ENCODE data around the gene WDSUB1. TPM values are rescaled to one million over a fixed set of nuclear protein-coding genes. Genes with fewer than 3 reads are reported as not detected.
A peak's percentile ranks its signal among the peaks of the same experiment; 100 is the strongest.

WDSUB1 gene
- total and polyA plus RNA-seq, 9 of the 15 experiments (the other 6 are each of a cell fraction or from before 2014, with no cell fraction given) = 5.2 to 13.7 (median 9.4) TPM

- TF ChIP-seq REST (IDR thresholded peaks at IDR 0.05; ENCODE audit: borderline replicate concordance) (peak; percentile 31; the same call in 1 of the 2 replicates), REST (CRISPR knock-in tag; IDR thresholded peaks at IDR 0.05; ENCODE audit: low read depth) (0 out of 2 replicates have a peak, but pooled peaks have one; percentile 28), RUNX1 (IDR thresholded peaks at IDR 0.05; ENCODE audit: low read depth) (no peak), RBM17 (IDR thresholded peaks at IDR 0.05; ENCODE audit: borderline replicate concordance, low read depth, low read length) (no peak), HNRNPL (IDR thresholded peaks at IDR 0.05; ENCODE audit: low read depth, low read length) (no peak), TCF7 (IDR thresholded peaks at IDR 0.05; ENCODE audit: borderline replicate concordance) (peak; percentile 34; the same call in 1 of the 2 replicates), ILK (tag; IDR thresholded peaks at IDR 0.05; ENCODE audit: borderline replicate concordance, low read depth) (no peak), MAFF (IDR thresholded peaks at IDR 0.05; ENCODE audit: low read length) (no peak)
Observed at GRCh38 chr2:159285929-159286708, at the start of gene WDSUB1 (continued).

Data from K562 (cell line).